ENCODE data around the gene GRB7. TPM values are rescaled to one million over a fixed set of nuclear protein-coding genes. Genes with fewer than 3 reads are reported as not detected.

GRB7 gene
- total RNA-seq, 1 experiment from 2014 or later = 1.7 TPM

DNA sequence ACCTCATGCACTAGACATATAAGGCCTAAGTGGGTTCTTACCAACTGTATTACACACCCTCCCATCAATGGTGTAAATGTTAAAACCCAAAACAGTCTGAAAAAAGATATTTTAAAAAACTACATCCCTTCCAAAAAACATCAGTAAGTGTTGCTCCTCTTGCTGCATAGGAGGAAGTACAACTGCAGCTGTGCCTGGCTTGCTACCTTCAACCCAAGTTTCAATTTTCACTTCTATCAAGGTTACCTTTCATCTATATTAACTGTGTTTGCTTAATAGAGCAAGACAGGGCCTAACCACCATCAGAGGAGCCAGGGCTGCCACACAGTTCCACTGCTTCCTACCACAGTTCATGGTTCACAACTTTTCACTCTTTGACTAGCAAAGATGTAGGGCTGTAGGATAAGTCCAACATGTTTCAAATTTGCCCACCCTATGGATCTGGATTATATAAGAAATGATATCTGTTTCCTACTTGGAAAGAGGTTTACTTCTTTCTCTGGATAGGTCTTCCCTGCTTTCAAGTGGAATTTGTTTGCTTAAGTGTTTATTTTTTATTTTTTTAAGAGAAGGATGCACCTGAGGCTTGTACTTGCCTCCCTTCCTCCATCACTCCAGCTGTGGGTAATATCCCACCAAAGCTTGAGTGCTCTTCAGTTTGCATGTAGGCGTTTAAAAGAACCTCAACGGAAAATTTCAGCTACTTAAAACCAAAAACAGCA, 56.7 kb downstream of the GRB7 start:
- DNase-seq (ENCODE audit: extremely low read depth, low read depth) = no peak

Small RNA genes within 50 kb of the gene (small RNA-seq; reads per million reads assigned to genes)
- 0 reads per million in 2 experiments for gene MIR4728

Other genes starting within 250 kb of the GRB7 start
- gene NEUROD2, start 130.0 kb upstream of the GRB7 start, total RNA-seq (2014; rRNA removed; shearing (Covaris generic)) = not detected in 2 replicates
- 0.05 TPM in 1 of 2 replicates, not detected in the other for gene PPP1R1B, start 111.0 kb upstream of the GRB7 start, total RNA-seq (2014; rRNA removed; shearing (Covaris generic))
- 33.2 and 41.1 TPM in 2 replicates for gene STARD3, start 100.8 kb upstream of the GRB7 start, total RNA-seq (2014; rRNA removed; shearing (Covaris generic))
- 0.63 and 1.1 TPM in 2 replicates for gene TCAP, start 72.6 kb upstream of the GRB7 start, total RNA-seq (2014; rRNA removed; shearing (Covaris generic))
- gene PNMT, start 69.5 kb upstream of the GRB7 start, total RNA-seq (2014; rRNA removed; shearing (Covaris generic)) = not detected in 2 replicates
- 5.3 and 5.8 TPM in 2 replicates for gene PGAP3, start 49.9 kb upstream of the GRB7 start, total RNA-seq (2014; rRNA removed; shearing (Covaris generic))
- 15.7 and 17.4 TPM in 2 replicates for gene ERBB2, start 37.9 kb upstream of the GRB7 start, total RNA-seq (2014; rRNA removed; shearing (Covaris generic))
- gene MIEN1, start 7.4 kb upstream of the GRB7 start, total RNA-seq (2014; rRNA removed; shearing (Covaris generic)) = 72.4 and 79.9 TPM in 2 replicates
- gene IKZF3, start 126.4 kb downstream of the GRB7 start, total RNA-seq (2014; rRNA removed; shearing (Covaris generic)) = not detected in 2 replicates
- gene ZPBP2, start 130.3 kb downstream of the GRB7 start, total RNA-seq (2014; rRNA removed; shearing (Covaris generic)) = not detected in 2 replicates
- gene GSDMB, start 180.7 kb downstream of the GRB7 start, total RNA-seq (2014; rRNA removed; shearing (Covaris generic)) = 0.66 and 2.7 TPM in 2 replicates
- gene ORMDL3, start 189.7 kb downstream of the GRB7 start, total RNA-seq (2014; rRNA removed; shearing (Covaris generic)) = 13.1 and 14.9 TPM in 2 replicates
- gene LRRC3C, start 189.8 kb downstream of the GRB7 start, total RNA-seq (2014; rRNA removed; shearing (Covaris generic)) = not detected in 2 replicates
- not detected in 2 replicates for gene GSDMA, start 225.1 kb downstream of the GRB7 start, total RNA-seq (2014; rRNA removed; shearing (Covaris generic))
- gene PSMD3, start 242.9 kb downstream of the GRB7 start, total RNA-seq (2014; rRNA removed; shearing (Covaris generic)) = 139 and 148 TPM in 2 replicates

Data from NCI-H460 (cell line).